HG03520 (cell line): ENCODE data around the gene MAMLD1.

Experiments
- ATAC-seq: cut with Tn5 transposase; IDR thresholded peaks from one replicate; pipeline ENCODE4 v1.9.1; 2021; ENCODE audit warnings: mild to moderate bottlenecking, moderate library complexity; ENCODE audit not compliant: unreplicated experiment

MAMLD1 gene

DNA sequence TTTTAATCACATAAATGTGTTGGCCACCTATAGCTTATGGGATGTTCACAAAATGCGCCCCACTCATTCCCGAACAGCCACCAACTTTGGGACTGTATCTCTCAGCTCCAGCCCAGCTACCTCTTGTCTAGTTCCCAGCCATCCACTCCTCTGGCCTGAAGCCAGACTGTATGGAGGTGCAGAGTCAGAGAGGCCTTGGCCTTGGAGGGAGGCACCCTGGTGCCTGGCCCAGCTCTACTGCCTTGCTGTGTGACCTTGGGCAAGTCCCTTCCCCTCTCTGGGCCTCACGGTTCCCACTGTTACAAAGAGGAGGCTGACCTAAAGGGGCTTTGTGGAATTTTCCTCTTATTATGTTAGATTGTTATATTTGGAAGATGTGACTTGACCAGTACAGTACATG, 13.9 kb downstream of the MAMLD1 start:
- no peak for ATAC-seq

DNA sequence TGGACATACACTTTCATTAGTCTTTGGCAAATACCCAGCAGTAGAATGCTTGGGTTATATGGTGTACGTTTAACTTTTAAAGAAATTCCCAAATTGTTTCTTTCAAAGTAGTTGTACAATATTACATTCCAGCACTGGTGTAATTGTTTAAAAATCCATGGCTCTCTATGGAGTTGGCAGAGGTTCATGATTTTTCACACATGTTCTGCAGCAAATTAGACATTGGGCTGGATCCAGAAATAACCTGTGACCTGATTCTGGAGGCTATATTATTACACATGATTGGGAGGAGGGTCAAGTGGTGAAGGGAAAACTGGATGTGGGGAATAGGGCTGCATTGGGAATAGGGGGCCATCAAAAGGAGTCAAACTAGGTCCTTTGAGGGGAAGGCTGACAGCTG, 41.9 kb downstream of the MAMLD1 start:
- ATAC-seq, result no peak

DNA sequence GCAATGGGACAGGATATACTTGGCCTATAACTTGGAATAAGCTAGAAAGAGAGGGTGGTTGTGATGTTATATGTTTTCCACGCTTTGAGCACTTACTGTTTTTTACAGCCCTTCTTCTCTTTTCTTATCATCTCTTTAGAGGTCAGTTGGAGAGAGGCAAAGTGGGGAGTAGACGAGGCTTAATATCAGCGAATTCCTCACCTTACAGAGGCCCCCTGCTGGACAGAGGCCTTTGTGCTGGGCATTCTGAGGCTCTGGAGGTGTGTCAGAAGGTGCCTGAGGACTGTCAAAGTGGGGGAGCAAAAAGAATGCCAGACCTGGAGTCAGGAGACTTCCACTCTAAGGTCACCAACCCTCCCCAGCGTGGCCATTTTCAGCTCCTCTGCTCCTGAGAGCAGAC, 42.5 kb downstream of the MAMLD1 start:
- ATAC-seq, result no peak

DNA sequence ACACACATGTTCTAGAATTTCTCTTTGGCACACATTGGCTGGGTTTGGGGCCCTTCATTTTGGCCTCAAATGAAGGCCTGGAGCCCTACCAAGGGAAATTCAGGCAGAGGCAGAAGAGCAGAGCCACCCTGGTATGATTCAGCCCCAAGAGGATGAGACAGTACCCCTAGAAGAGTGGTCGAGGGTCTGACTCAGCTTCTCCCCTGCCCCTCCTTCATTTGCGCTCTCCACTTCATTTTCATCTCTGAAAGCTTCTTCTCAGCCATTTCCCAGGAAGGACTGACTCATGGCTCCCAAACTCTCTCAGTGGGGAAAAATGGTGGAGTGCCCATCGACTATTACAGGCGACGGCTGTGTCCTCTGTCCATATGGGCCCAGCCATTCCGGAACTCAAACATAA, 43.5 kb downstream of the MAMLD1 start:
- ATAC-seq, result no peak

DNA sequence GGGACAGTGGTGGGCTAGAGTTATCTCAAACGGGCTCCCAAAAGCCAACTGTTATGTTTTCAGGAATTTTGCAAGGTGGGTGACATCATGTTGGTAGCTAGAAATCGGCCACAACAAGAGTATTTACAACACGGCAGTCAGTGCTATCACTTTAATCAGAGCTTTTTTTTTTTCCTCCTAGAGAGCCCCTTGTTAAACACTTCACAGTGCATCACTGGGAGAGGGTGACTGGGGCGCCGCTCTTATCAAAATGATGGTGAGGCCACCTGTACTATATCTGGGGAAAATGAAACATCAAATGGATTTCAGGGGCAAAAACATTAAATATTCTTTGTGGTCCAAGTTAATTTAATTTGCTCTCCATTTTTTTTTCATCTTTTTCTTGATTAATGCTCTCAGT, 44.9 kb downstream of the MAMLD1 start:
- no peak for ATAC-seq

DNA sequence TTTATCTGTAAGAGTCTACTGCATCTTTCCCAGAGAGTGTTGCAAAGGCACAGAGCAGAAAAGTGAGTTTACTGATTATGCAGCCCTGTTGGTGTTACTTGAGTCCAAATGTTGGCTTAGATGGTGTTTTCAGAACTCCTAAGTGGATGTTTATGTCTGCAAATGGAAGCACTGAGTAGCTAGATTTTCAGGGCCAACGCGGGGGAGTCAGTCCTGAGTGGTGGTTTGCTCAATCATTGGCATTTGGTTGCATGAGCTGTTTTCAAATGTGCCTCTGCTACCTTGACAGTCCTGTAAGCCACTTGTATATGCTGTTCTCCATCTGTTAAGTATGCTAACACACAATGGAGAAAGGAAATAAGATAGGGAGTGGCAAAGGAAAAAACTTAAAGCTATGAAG, 45.4 kb downstream of the MAMLD1 start:
- ATAC-seq, result no peak

DNA sequence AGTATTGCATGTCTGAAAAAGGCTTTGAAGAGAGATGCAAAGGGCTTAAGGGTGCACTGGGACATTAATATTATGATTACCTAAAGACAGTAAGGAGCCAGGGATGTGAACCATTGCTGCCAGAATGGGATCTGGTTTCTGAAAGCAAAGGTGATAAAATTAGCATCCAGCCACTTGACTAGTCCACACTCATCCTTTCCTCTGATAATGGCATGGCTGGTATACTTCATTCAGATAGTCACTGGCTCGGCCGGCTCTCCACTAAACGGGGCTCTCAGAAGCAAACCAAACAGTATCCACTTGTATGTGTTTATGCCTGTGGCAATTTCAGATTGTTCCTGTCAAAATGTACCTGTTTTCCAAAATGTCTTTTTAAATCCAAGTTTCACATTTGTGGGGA, 46.4 kb downstream of the MAMLD1 start:
- no peak for ATAC-seq

DNA sequence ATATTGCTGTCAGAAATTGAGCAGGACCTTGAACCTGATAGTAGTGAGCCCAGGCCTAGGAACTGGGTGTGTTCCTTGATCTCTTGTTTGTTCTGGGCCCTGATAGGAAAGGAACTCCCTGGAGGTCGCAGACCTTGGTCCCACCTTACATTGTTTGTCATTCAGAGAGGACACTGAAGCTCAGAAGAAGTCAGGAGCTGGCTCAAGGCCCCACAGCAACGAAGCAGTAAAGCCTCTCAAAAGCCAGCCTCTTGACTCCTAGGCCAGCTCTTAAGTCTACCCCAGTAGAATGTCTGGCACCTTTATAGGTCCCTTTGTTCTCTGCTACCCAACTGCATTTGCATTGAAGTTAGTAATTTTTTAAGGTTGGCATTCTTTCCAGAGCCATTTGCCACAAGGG, 46.8 kb downstream of the MAMLD1 start:
- ATAC-seq, result no peak

DNA sequence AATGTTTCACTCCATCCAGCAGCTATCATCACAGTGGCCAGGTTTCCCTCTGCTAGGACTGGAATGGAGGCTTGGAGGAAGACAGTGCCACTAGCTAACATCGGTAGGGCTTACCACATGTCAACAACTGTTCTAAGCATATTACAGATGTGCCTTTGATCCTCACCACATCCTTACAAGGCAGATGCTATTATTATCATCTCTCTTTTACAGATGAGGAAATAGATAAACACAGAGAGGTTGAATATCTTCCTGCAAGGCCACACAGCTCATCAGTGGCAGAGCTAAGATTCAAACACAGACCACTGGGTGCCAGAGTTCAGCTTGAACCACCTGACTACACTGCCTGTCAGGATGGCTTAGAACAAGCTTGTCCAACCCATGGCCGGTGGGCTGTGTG, 47.4 kb downstream of the MAMLD1 start:
- no peak for ATAC-seq

DNA sequence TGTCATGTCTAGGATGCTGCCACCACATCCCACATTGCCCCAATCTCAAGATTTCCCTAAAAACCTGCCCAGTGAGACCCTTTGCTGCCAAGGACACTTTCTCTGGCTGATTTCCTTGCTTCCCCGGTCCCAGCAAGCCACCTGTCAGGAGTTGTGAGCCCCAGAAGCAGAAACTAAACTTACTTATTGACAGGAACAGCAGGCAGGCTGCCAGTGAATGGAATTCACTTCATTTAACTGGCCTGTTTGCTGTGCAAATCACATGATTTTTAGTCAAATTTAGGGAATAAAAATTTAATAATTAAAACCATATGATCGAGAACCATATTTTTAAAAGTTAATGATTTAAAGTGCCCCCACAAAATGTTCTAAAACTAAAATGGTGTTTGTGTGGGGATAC, 48.5 kb downstream of the MAMLD1 start:
- ATAC-seq, result no peak

DNA sequence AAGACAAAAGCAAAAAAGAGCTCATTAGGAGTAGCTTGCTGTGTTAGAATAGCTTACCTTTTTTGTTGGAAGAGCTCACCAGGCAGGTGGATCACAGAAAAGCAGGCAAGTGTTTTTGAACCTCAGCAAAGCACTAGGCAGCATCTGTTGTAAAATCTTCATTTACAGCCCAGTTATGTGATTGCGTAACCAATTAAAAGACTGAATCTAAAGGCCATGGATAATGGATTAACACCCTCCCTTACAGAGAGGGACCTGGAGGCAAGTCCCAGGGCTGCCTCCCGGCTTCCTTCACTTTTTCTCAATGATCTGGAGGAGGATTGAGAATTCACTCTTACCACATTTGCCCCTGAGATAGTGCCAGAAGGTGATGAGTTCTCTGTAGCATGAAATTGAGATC, 51.1 kb downstream of the MAMLD1 start:
- no peak for ATAC-seq

DNA sequence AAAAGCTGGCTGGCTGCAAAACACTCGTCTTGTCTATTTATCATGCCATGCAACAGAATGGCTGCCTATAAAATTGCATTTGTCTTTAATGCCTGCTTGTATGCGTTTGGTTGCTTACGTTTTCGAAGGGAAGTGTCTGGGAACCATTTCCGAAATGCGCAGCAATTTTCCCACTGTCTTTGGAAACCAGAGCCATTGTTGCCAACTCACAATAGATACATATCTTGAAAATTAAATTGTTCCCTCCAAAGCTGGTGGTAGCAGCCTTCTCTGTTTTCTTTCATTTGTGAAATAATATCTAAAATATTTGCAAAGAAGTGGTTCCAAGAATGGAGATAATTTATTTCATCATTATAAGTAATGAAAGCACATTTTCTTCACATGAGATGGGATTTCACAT, 53.4 kb downstream of the MAMLD1 start:
- ATAC-seq, result no peak

DNA sequence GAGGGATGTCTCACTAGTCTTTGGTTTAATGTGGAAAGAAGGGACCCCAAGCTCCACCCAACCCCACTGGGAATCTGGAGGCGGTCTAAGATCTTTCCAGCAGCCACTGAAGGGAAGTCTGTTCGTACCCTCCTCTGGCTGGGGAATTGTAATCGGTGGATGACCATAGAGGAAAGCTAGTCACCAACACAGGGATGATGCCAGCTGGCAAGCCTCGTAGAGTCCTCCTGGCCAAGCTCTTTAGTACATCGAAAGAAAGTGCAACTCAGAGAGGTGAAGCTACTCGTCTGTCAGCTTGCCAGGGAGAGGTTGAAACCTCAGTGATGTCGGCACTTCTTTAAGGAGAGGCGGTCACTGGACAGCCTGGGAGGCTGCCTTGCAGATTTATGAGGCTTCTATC, 58.7 kb downstream of the MAMLD1 start:
- no peak for ATAC-seq

DNA sequence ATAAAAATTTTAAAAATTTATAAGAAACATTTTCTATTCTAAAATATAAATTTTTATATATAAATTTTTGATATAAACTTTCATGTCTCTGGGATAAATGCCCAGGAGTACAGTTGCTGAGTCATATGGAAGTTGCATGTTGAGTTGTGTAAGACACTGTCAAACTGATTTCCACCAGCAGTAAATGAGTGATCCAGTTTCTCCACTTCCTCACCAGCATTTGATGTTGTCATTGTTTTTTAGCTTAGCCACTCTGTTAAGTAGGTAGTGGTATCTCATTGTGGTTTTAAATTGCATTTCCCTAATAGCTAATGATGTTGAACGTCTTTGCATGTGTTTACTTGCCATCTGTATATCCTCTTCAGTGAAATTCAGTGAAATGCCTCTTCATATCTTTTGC, 66.5 kb downstream of the MAMLD1 start:
- no peak for ATAC-seq

DNA sequence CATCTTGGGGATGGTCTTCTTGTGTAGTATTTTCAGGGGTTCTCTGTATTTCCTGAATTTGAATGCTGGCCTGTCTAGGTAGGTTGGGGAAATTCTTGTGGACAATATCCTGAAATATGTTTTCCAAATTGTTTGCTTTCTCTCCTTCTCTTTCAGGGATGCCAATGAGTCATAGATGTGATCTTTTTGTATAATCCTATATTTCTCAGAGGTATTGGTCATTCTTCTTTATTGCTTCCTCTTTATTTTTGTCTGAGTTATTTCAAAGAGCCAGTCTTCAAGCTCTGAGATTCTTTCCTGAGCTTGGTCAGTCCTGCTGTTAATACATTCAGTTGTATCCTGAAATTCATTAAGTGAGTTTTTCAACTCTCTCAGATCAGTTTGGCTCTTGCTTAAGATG, 73.1 kb downstream of the MAMLD1 start:
- no peak for ATAC-seq

DNA sequence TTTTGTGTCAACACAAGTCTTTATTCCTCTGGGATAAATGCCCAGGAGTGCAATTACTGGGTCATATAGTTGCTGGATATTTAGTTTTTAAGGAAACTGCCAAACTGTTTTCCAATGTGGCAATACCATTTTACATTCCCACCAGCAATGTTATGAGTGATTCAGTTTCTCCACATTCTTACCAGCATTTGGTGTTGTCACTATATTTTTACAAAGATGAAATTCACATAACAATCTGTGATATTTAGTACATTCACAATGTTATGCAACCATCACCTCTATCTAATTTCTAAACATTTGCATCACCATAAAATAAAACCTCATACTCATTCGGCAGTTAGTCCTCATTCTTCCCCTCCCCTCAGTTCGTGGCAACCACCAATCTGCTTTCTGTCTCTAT, 75.0 kb downstream of the MAMLD1 start:
- ATAC-seq, result no peak

DNA sequence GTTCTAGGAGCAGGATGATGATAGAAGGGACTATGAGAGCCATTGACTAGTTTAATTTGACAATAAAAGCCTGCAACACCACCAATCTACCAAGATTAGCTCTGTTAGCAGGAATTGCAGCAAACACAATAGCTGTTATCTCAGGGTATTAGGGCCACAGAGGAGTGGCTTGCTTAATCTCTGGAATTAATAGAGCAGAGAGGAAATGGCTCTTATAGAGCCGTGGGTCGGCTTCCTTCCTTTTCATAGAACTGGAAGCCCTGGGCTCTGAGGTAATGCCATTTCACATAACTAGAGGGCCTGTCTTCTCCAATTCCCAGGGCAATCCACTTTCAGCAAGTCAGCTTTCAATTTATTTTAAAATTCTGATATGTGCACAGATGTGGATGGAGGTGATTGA, 83.0 kb downstream of the MAMLD1 start:
- no peak for ATAC-seq

DNA sequence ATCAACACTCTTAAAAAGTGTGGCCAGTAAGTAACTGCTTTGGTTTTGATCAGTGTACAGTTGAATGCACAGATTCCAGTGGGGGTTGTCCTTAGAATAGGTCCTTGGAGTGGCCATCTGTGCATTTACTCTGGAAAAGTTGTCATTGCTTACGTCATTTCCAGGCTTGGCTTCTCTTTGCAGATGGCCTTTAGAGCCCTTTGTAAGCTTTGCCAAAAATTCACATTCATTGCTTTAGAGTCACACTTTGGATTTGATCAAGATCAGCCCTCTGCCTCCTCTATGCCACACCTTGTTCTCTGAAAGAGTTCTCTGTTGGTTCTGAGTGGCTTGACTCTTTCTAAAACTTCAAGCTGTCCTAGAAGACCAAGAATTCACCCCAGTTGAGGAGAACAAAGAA, 83.9 kb downstream of the MAMLD1 start:
- no peak for ATAC-seq

DNA sequence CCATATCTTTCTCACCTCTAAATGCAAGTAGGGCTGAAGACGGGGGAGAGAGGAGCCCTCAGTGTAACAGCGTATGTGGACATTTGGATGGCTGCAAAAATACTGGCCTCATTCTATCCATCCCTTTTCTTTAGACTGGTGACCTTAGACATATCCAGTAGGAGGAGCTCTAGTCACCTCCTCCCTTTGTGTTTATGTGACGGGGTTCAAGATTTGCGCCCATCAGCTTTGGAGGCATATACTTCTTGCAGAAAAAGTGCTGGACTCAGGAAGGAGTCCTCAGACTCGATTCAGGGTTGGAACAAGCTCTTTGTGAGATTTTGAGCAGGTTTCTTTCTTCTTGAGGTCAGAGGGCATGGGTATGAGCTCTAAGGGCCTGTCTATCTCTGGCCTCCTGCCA, 86.2 kb downstream of the MAMLD1 start:
- no peak for ATAC-seq

DNA sequence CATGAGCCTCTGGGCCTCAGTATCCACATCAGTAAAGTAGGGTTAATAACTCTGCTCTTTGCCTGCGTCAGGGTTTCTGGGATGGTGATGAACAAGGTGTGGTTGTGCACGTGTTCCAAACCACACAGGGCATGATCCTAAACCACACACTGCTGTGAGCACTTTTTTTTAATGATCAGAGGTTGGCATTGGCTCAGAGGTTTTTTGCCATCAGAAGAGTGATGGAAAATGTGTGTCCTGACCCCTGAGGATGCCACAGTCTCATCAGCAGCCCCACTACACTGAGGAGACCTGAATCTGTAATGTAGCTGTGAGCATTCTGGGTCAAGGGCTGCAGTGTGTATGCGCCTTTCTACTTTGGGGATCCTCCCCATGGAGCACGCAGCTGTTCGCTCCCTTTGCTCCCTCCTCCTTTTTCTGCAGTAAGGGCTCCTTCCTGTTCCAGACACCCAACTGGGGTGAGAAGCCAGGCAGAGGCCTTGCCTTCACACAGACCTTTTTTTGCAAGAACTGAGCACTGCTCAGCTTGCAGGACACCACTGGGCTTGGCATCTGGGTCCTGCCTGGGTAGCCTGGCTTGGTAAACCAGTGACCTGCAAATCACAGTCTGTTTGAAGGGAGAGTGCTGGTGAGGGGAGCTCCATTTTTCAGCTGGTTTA, 87.5 kb downstream of the MAMLD1 start:
- no peak for ATAC-seq

DNA sequence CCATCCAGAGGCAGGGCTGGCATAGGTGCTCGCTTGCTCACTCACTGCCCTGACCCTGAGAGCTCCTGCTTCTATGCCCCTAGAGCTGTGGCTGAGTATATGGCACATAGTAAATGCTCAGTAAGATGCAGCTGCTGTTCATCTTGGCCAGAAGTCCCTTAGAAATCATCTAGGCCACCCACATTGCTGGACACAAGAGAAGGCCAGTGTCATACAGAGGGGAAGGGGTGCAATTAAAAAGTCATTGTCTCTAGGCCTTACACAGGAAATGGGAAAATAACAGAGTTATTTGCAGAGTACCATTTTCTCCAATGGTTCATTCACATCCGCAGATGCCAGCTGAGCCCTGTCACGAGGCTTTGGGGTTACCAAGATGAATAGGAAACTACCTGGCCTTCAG, 88.8 kb downstream of the MAMLD1 start:
- ATAC-seq, result no peak

DNA sequence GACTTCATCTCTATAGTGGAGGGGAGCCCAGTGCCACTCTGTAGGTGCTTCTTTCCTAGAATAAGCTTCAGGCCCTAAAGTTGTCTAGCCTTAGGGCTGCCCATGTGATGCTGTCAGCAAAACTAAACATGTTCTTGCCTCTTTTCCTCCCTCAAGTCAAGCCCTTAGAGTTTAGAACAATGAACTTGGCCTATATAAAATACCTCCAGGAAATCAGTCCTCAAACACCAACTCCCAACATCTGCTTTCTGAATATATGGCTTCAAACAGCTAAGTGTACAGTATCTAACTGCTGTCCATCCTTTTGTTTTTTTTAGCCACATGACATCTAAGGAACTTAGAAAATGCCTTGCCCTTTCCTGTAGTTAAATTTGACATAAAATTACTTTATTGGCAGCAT, 91.0 kb downstream of the MAMLD1 start:
- no peak for ATAC-seq

DNA sequence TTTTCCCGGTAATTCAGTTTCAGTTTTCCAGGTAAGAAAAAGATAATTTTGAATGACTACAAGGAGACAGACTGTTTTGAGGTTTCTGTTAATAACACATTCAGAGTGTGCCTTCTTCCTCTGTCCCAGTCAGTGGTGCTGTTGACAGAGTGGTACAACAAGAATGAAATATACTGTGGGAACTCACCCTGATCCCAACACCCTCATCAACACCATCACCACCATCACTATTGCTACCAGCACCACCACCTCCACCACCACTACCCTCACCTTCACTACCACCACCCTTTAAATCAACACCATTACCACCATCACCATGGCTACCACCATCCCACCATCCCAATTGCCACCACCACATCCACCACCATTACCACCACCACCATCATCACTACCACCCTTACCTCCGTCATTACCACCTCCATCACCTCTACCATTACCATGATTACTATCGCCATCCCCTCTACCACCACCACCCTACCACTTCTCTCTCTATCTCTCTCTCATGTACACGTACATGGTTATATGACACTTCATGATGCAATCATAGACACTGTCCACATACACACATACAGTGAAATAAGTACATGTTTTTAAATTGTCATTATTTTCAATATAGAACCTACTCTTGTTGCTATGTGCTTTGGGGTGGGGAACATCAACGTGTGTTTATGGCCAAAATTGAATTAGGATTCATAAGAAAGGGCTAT, 91.5 kb downstream of the MAMLD1 start:
- ATAC-seq, result no peak
